Neural cell (in vitro differentiated cells): ENCODE results near the gene ZNF443.

ENCODE experiments used
- EP300 ChIP-seq: fragments of 450-650 bp; conservative IDR thresholded peaks from 2 replicates; pipeline ENCODE4 v1.6.1; 2014; ENCODE audit warnings: antibody characterized with exemption, mild to moderate bottlenecking, moderate library complexity; ENCODE audit not compliant: poor library complexity, severe bottlenecking
- EZH2 ChIP-seq: fragments of 200-600, 300-800 bp; shearing (Covaris generic), sonication (generic); IDR thresholded peaks from 2 replicates; pipeline ENCODE4 v1.6.1; 2014; ENCODE audit warnings: antibody characterized with exemption, low read length, borderline replicate concordance, mild to moderate bottlenecking; ENCODE audit not compliant: insufficient read depth, poor library complexity, severe bottlenecking
- MXI1 ChIP-seq: fragments of 450-650 bp; conservative IDR thresholded peaks from 2 replicates; pipeline ENCODE4 v1.6.1; 2014; ENCODE audit warnings: antibody characterized with exemption, mild to moderate bottlenecking; ENCODE audit not compliant: poor library complexity, severe bottlenecking
- POLR2AphosphoS5 ChIP-seq: IDR thresholded peaks from 2 replicates; pipeline ENCODE4 v1.6.1; 2012
- RAD21 ChIP-seq: fragments of 450-650 bp; conservative IDR thresholded peaks from 2 replicates; pipeline ENCODE4 v1.6.1; 2014; ENCODE audit warnings: antibody characterized with exemption, mild to moderate bottlenecking, moderate library complexity
- SMC3 ChIP-seq: fragments of 450-650 bp; conservative IDR thresholded peaks from 2 replicates; pipeline ENCODE4 v1.6.1; 2014; ENCODE audit warnings: antibody characterized with exemption, mild to moderate bottlenecking, moderate library complexity; ENCODE audit not compliant: poor library complexity
- TAF1 ChIP-seq: IDR thresholded peaks from 2 replicates; pipeline ENCODE4 v1.6.1; 2012; ENCODE audit warnings: low read depth
- TF ChIP-seq, protein P1 (sequence below): fragments of 450-650 bp; IDR thresholded peaks from 2 replicates; pipeline ENCODE4 v1.5.1; 2014; ENCODE audit warnings: antibody characterized with exemption, mild to moderate bottlenecking, moderate library complexity; ENCODE audit not compliant: poor library complexity, severe bottlenecking
- TF ChIP-seq, protein P2 (sequence below): IDR thresholded peaks from 2 replicates; pipeline ENCODE4 v1.6.1; 2012; ENCODE audit warnings: borderline replicate concordance

DNA sequence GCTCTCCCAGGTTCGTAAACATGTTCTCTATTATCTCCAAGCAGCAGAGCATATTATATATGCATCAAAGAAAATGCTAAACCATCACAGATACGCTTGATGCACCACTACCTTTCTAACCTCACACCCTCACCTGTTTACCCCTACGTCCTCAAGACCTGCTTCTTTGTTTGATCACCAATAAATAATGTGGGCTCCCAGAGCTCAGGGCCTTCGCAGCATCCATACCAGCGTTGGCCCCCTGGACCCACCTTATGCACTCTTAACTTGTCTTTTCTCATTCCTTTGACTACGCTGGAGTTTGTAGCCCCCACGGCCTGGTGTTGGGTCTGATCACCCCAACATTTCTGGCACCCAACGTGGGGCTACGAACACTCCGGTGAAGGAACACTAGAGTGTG lies 10.0 kb upstream of the ZNF443 start:
- TF ChIP-seq, protein P1, sequence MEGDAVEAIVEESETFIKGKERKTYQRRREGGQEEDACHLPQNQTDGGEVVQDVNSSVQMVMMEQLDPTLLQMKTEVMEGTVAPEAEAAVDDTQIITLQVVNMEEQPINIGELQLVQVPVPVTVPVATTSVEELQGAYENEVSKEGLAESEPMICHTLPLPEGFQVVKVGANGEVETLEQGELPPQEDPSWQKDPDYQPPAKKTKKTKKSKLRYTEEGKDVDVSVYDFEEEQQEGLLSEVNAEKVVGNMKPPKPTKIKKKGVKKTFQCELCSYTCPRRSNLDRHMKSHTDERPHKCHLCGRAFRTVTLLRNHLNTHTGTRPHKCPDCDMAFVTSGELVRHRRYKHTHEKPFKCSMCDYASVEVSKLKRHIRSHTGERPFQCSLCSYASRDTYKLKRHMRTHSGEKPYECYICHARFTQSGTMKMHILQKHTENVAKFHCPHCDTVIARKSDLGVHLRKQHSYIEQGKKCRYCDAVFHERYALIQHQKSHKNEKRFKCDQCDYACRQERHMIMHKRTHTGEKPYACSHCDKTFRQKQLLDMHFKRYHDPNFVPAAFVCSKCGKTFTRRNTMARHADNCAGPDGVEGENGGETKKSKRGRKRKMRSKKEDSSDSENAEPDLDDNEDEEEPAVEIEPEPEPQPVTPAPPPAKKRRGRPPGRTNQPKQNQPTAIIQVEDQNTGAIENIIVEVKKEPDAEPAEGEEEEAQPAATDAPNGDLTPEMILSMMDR, result no peak
- TF ChIP-seq RAD21 (no peak), POLR2AphosphoS5 (no peak), EP300 (no peak), TAF1 (no peak), EZH2 (no peak), SMC3 (no peak), MXI1 (no peak)
- TF ChIP-seq, protein P2, sequence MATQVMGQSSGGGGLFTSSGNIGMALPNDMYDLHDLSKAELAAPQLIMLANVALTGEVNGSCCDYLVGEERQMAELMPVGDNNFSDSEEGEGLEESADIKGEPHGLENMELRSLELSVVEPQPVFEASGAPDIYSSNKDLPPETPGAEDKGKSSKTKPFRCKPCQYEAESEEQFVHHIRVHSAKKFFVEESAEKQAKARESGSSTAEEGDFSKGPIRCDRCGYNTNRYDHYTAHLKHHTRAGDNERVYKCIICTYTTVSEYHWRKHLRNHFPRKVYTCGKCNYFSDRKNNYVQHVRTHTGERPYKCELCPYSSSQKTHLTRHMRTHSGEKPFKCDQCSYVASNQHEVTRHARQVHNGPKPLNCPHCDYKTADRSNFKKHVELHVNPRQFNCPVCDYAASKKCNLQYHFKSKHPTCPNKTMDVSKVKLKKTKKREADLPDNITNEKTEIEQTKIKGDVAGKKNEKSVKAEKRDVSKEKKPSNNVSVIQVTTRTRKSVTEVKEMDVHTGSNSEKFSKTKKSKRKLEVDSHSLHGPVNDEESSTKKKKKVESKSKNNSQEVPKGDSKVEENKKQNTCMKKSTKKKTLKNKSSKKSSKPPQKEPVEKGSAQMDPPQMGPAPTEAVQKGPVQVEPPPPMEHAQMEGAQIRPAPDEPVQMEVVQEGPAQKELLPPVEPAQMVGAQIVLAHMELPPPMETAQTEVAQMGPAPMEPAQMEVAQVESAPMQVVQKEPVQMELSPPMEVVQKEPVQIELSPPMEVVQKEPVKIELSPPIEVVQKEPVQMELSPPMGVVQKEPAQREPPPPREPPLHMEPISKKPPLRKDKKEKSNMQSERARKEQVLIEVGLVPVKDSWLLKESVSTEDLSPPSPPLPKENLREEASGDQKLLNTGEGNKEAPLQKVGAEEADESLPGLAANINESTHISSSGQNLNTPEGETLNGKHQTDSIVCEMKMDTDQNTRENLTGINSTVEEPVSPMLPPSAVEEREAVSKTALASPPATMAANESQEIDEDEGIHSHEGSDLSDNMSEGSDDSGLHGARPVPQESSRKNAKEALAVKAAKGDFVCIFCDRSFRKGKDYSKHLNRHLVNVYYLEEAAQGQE, result no peak
